A549 (cell line): ENCODE data around the gene SMAD3. TPM values are rescaled to one million over a fixed set of nuclear protein-coding genes. Genes with fewer than 3 reads are reported as not detected.

Experiments used
- ATOH8 ChIP-seq: fragments of 250-450 bp; sonication (Bioruptor Pico); IDR thresholded peaks from 2 replicates; pipeline ENCODE4 v1.5.0; 2020; ENCODE audit warnings: low read depth, mild to moderate bottlenecking, moderate library complexity
- BCL3 ChIP-seq: fragments of >200 bp; sonication (Bioruptor Twin); formaldehyde crosslinking; IDR thresholded peaks from 3 replicates; pipeline ENCODE4 v1.6.1; 2016
- BHLHE40 ChIP-seq: IDR thresholded peaks from 2 replicates; pipeline ENCODE4 v1.6.1; 2012; ENCODE audit warnings: low read depth, low read length, inconsistent platforms
- CBX2 ChIP-seq: fragments of 200-600 bp; sonication (generic); IDR thresholded peaks from 2 replicates; pipeline ENCODE4 v1.6.1; 2016; ENCODE audit warnings: low read depth, mild to moderate bottlenecking, borderline replicate concordance
- CHD2 ChIP-seq: fragments of 150-350 bp; IDR thresholded peaks from 2 replicates; pipeline ENCODE4 v1.6.1; 2014; ENCODE audit warnings: low read length; ENCODE audit not compliant: partially characterized antibody
- CHD4 ChIP-seq: fragments of 200-600 bp; sonication (generic); IDR thresholded peaks from 2 replicates; pipeline ENCODE4 v1.6.1; 2016; ENCODE audit warnings: antibody characterized with exemption, mild to moderate bottlenecking, borderline replicate concordance
- CTCF ChIP-seq: fragments of >200 bp; sonication (Bioruptor Twin); formaldehyde crosslinking; IDR thresholded peaks from 3 replicates; pipeline ENCODE4 v1.5.1; 2016
- E2F6 ChIP-seq: IDR thresholded peaks from 2 replicates; pipeline ENCODE4 v1.6.1; 2012; ENCODE audit warnings: low read depth, borderline replicate concordance
- EHF ChIP-seq: fragments of 250-450 bp; sonication (Bioruptor Pico); IDR thresholded peaks from 2 replicates; pipeline ENCODE4 v1.5.0; 2020; ENCODE audit warnings: mild to moderate bottlenecking
- EHMT2 ChIP-seq: fragments of 200-600 bp; sonication (generic); IDR thresholded peaks from 2 replicates; pipeline ENCODE4 v1.6.1; 2016; ENCODE audit warnings: antibody characterized with exemption, low read depth, mild to moderate bottlenecking, moderate library complexity
- ELK1 ChIP-seq: fragments of 150-350 bp; IDR thresholded peaks from 2 replicates; pipeline ENCODE4 v1.6.1; 2014; ENCODE audit warnings: low read depth, mild to moderate bottlenecking, low read length
- EP300 ChIP-seq, 2 experiments: fragments of >200 bp; sonication (Bioruptor Twin); formaldehyde crosslinking; IDR thresholded peaks; 2 replicates in 1 of 2; 3 replicates in 1 of 2; pipeline ENCODE4 v1.6.1; 2016 to 2017
- ESRRA ChIP-seq: fragments of 150-350 bp; IDR thresholded peaks from 2 replicates; pipeline ENCODE4 v1.6.1; 2014; ENCODE audit warnings: mild to moderate bottlenecking, low read length, borderline replicate concordance
- FOSB ChIP-seq: fragments of 250-450 bp; sonication (Bioruptor Pico); IDR thresholded peaks from 2 replicates; pipeline ENCODE4 v1.5.0; 2020; ENCODE audit warnings: mild to moderate bottlenecking, moderate library complexity
- GATA3 ChIP-seq: IDR thresholded peaks from 2 replicates; pipeline ENCODE4 v1.6.1; 2012; ENCODE audit warnings: borderline replicate concordance
- HDAC2 ChIP-seq: fragments of 200-600 bp; sonication (generic); IDR thresholded peaks from 2 replicates; pipeline ENCODE4 v1.6.1; 2016
- HES2 ChIP-seq: fragments of >200 bp; sonication (Bioruptor Twin); formaldehyde crosslinking; IDR thresholded peaks from 2 replicates; pipeline ENCODE4 v1.6.1; 2016
- HOXB13 ChIP-seq: fragments of 250-450 bp; sonication (Bioruptor Pico); IDR thresholded peaks from 2 replicates; pipeline ENCODE4 v1.5.0; 2020; ENCODE audit warnings: low read depth, mild to moderate bottlenecking, moderate library complexity
- HOXB5 ChIP-seq: fragments of 250-450 bp; sonication (Bioruptor Pico); IDR thresholded peaks from 2 replicates; pipeline ENCODE4 v1.5.0; 2020; ENCODE audit warnings: mild to moderate bottlenecking, moderate library complexity
- JUN ChIP-seq, 2 experiments: fragments of >200 bp; sonication (Bioruptor Twin); formaldehyde crosslinking; IDR thresholded peaks; 2 replicates in 1 of 2; 3 replicates in 1 of 2; pipeline ENCODE4 v1.6.1; 2016 to 2017
- KDM1A ChIP-seq: fragments of 200-600 bp; sonication (generic); IDR thresholded peaks from 2 replicates; pipeline ENCODE4 v1.6.1; 2016; ENCODE audit warnings: low read depth, mild to moderate bottlenecking
- KDM5A ChIP-seq: fragments of 200-600 bp; sonication (generic); IDR thresholded peaks from 2 replicates; pipeline ENCODE4 v1.6.1; 2016; ENCODE audit warnings: antibody characterized with exemption, mild to moderate bottlenecking
- MAX ChIP-seq: IDR thresholded peaks from 2 replicates; pipeline ENCODE4 v1.6.1; 2012
- MYC ChIP-seq: IDR thresholded peaks from 2 replicates; pipeline ENCODE4 v1.6.1; 2012; ENCODE audit warnings: mild to moderate bottlenecking, inconsistent platforms, low read length, improper control_type of control experiment, borderline replicate concordance
- NFE2L2 ChIP-seq: fragments of 150-350 bp; conservative IDR thresholded peaks from 2 replicates; pipeline ENCODE4 v1.6.1; 2014; ENCODE audit warnings: low read length
- NPAS2 ChIP-seq: fragments of 250-450 bp; sonication (Bioruptor Pico); IDR thresholded peaks from 2 replicates; pipeline ENCODE4 v1.8.0; 2022; ENCODE audit warnings: mild to moderate bottlenecking, moderate library complexity, borderline replicate concordance
- PBX3 ChIP-seq: IDR thresholded peaks from 2 replicates; pipeline ENCODE4 v1.6.1; 2012
- PHF8 ChIP-seq: fragments of 200-600 bp; sonication (generic); IDR thresholded peaks from 2 replicates; pipeline ENCODE4 v1.6.1; 2016; ENCODE audit warnings: low read depth, mild to moderate bottlenecking, antibody characterized with exemption, moderate library complexity, borderline replicate concordance
- POLR2A ChIP-seq: IDR thresholded peaks from 2 replicates; pipeline ENCODE4 v1.6.1; 2012; ENCODE audit warnings: mild to moderate bottlenecking, low read length
- POLR2AphosphoS2 ChIP-seq: conservative IDR thresholded peaks from 2 replicates; pipeline ENCODE4 v1.6.1; 2012; ENCODE audit warnings: low read length, improper control_type of control experiment, inconsistent platforms
- RAD21 ChIP-seq, 2 experiments: fragments of >200 bp in 1 of 2; sonication (Bioruptor Twin) in 1 of 2; formaldehyde crosslinking in 1 of 2; IDR thresholded peaks in 1 of 2; conservative IDR thresholded peaks in 1 of 2; 2 replicates in 1 of 2; 3 replicates in 1 of 2; pipeline ENCODE4 v1.6.1; 2012 to 2018; ENCODE audit warnings: inconsistent platforms in 1 of 2
- SMC3 ChIP-seq: fragments of >200 bp; sonication (Bioruptor Twin); formaldehyde crosslinking; IDR thresholded peaks from 3 replicates; pipeline ENCODE4 v1.6.1; 2018; ENCODE audit warnings: inconsistent platforms
- SREBF2 ChIP-seq: fragments of 450-650 bp; IDR thresholded peaks from 2 replicates; pipeline ENCODE4 v1.6.1; 2014; ENCODE audit warnings: mild to moderate bottlenecking, moderate library complexity
- TFCP2L1 ChIP-seq: fragments of 250-450 bp; sonication (Bioruptor Pico); IDR thresholded peaks from 2 replicates; pipeline ENCODE4 v1.5.0; 2021; ENCODE audit warnings: mild to moderate bottlenecking
- TP53 ChIP-seq: fragments of 250-450 bp; sonication (Bioruptor Pico); IDR thresholded peaks from 2 replicates; pipeline ENCODE4 v1.5.0; 2021; ENCODE audit warnings: mild to moderate bottlenecking, moderate library complexity
- ZFP36 ChIP-seq: fragments of 450-650 bp; IDR thresholded peaks from 2 replicates; pipeline ENCODE4 v1.6.1; 2014; ENCODE audit warnings: borderline replicate concordance; ENCODE audit not compliant: partially characterized antibody
- ZNF302 ChIP-seq: fragments of 250-450 bp; sonication (Bioruptor Pico); IDR thresholded peaks from 2 replicates; pipeline ENCODE4 v1.9.0; 2021; ENCODE audit warnings: inconsistent platforms, mild to moderate bottlenecking, moderate library complexity
- ZSCAN20 ChIP-seq: fragments of 250-450 bp; sonication (Bioruptor Pico); IDR thresholded peaks from 2 replicates; pipeline ENCODE4 v1.8.0; 2022; ENCODE audit warnings: mild to moderate bottlenecking, moderate library complexity
- polyA plus RNA-seq, 4 experiments: library from polyadenylated mRNA; depleted of rRNA in 3 of 4; stranded (reverse); fragments of >200 nt; fragmentation: RNase III in 1 of 4; extraction: RNeasy Plus Mini Kit Qiagen cat#74134 plus additional on column Dnase treatment in 1 of 4; gene quantifications; 2 replicates in 3 of 4; 3 replicates in 1 of 4; pipeline ENCODE4 v1.2.3, GENCODE V29; 2011 to 2017

SMAD3 gene
- polyA plus RNA-seq, 2 of the 4 experiments (the other 2 are of a cell fraction): 74.6 to 77.2 TPM

- no peak for TF ChIP-seq KDM1A
- no peak for TF ChIP-seq KDM5A
- no peak for TF ChIP-seq ESRRA
- no peak for TF ChIP-seq CHD4
- no peak for TF ChIP-seq BHLHE40
- TF ChIP-seq ELK1: no peak
- no peak for TF ChIP-seq BCL3
- peak; percentile 82; the same call in 1 of the 2 replicates for TF ChIP-seq GATA3
- TF ChIP-seq CTCF: no peak
- no peak for TF ChIP-seq ZSCAN20
- TF ChIP-seq EP300 (IDR thresholded peaks at IDR 0.05): peak; percentile 41 to 61; a peak in 2 of 5 replicates
- no peak for TF ChIP-seq EHF (CRISPR knock-in tag)
- no peak for TF ChIP-seq POLR2AphosphoS2
- TF ChIP-seq HOXB5 (CRISPR knock-in tag): peak; percentile 26; the same call in 1 of the 2 replicates
- peak; percentile 73 for TF ChIP-seq MAX
- 0 out of 2 replicates have a peak, but pooled peaks have one; percentile 76 for TF ChIP-seq HOXB13
- peak; percentile 21; the same call in 1 of the 2 replicates for TF ChIP-seq FOSB (CRISPR knock-in tag)
- no peak for TF ChIP-seq EHMT2
- no peak for TF ChIP-seq E2F6
- no peak for TF ChIP-seq SREBF2
- peak; percentile 29 to 42; a peak in 3 of 5 replicates for TF ChIP-seq RAD21 (conservative IDR thresholded peaks at IDR 0.05 in 1 of 2, IDR thresholded peaks at IDR 0.05 in 1 of 2)
- TF ChIP-seq SMC3: peak; percentile 30; the same call in 2 of the 3 replicates
- 0 out of 2 replicates have a peak, but pooled peaks have one; percentile 1 for TF ChIP-seq NFE2L2
- no peak for TF ChIP-seq HDAC2
- TF ChIP-seq JUN (IDR thresholded peaks at IDR 0.05): peak in 1 of 2 experiments; percentile 54; a peak in 2 of 5 replicates
- no peak for TF ChIP-seq ZNF302 (CRISPR knock-in tag)
- 0 out of 2 replicates have a peak, but pooled peaks have one; percentile 24 for TF ChIP-seq PBX3
- TF ChIP-seq PHF8: no peak
- TF ChIP-seq CBX2: no peak
- TF ChIP-seq NPAS2 (CRISPR knock-in tag): no peak
- no peak for TF ChIP-seq POLR2A
- no peak for TF ChIP-seq TP53 (CRISPR knock-in tag)
- no peak for TF ChIP-seq CHD2
- no peak for TF ChIP-seq ZFP36
- TF ChIP-seq TFCP2L1 (CRISPR knock-in tag): no peak
- no peak for TF ChIP-seq MYC
- no peak for TF ChIP-seq HES2
- peak; percentile 76; the same call in 1 of the 2 replicates for TF ChIP-seq ATOH8 (CRISPR knock-in tag)
Observed at GRCh38 chr15:67127965-67128364, 62.6 kb downstream of the SMAD3 start (continued).
